ENCODE data around the gene TMEM82.

GRCh38 chr1:15701784-15702183 lies 40.5 kb upstream of the TMEM82 start:
- TF ChIP-seq CTCF (IDR thresholded peaks at IDR 0.05 in 4 of 5, conservative IDR thresholded peaks at IDR 0.05 in 1 of 5) (no peak), POLR2A (IDR thresholded peaks at IDR 0.05) (no peak)
